ENCODE measurements around the gene MRPL23. TPM values are rescaled to one million over a fixed set of nuclear protein-coding genes. Genes with fewer than 3 reads are reported as not detected.

The MRPL23 gene
- total and polyA plus RNA-seq, 9 of the 15 experiments (the other 6 are each of a cell fraction or from before 2014, with no cell fraction given): 0.44 to 109 (median 37.4) TPM

- H3K27me3 ChIP-seq (ENCODE audit: control insufficient read depth in 2 of 2, insufficient read depth in 2 of 2, low read length in 2 of 2): no peaks in the 10 kb centered on the region
- FAIRE-seq (no peak), DNase-seq (ENCODE audit: extremely low read depth in 1 of 4, low spot score in 3 of 4) (no peak), ATAC-seq (no peak)
- POLR2A ChIA-PET: interaction anchor here (0.5 kb wide), 1 partner anchor 207 kb away, joined by 3 read pairs; no protein-coding TSS in a partner anchor
- in situ Hi-C loops (cut with MboI): no loop called here
- WGBS (ENCODE audit: insufficient coverage, low coverage, missing lambda C conversion rate): no CpG with 5 or more reads among the region's 18 CpGs
- no peak overlapping the region for H2AFZ ChIP-seq (ENCODE audit: low read depth, low read length)
- H3K4me2 ChIP-seq (ENCODE audit: insufficient read depth, low read length): no peak overlapping the region
- intact Hi-C loops (cut with micrococcal nuclease): no loop called here
- H3K4me1 ChIP-seq (replicated peaks in 1 of 2; ENCODE audit: control insufficient read depth in 2 of 2, insufficient read depth in 2 of 2, low read length in 2 of 2): no peaks in the 10 kb centered on the region
- CTCF ChIA-PET (ENCODE audit: low intra/inter-chr PET ratio): interaction anchor here (1.1 kb wide), 1 partner anchor 41 kb away, joined by 3 read pairs; no protein-coding TSS in a partner anchor
- no peaks in the 10 kb centered on the region for H3K9me3 ChIP-seq (replicated peaks; ENCODE audit: control insufficient read depth, insufficient read depth, low read depth, low read length)
- no peak overlapping the region for H3K4me3 ChIP-seq
- no peak overlapping the region for H3K9ac ChIP-seq (ENCODE audit: insufficient read depth in 1 of 2, low read depth in 2 of 2, low read length in 2 of 2)
- H3K9me1 ChIP-seq (ENCODE audit: control insufficient read depth, insufficient read depth, low read length): no peaks in the 10 kb centered on the region
- no peak overlapping the region for H3K27ac ChIP-seq (ENCODE audit: extremely low read depth, low read depth, low read length)
- BruUV-seq (replicated peaks): no TSS peak
- H4K20me1 ChIP-seq (replicated peaks; ENCODE audit: control insufficient read depth, insufficient read depth, low read length): no peaks in the 10 kb centered on the region
- H3K79me2 ChIP-seq (ENCODE audit: control insufficient read depth, insufficient read depth, low read length): no peaks in the 10 kb centered on the region
- no peaks in the 10 kb centered on the region for H3K36me3 ChIP-seq (ENCODE audit: control insufficient read depth, insufficient read depth, low read length)
- TF ChIP-seq L3MBTL2 (IDR thresholded peaks at IDR 0.05) (no peak), POLR2G (IDR thresholded peaks at IDR 0.05; ENCODE audit: low read depth, low read length) (no peak), ZNF384 (IDR thresholded peaks at IDR 0.05; ENCODE audit: low read depth, low read length) (no peak), CHD7 (IDR thresholded peaks at IDR 0.05; ENCODE audit: low read depth, low read length) (no peak), FOXA3 (CRISPR knock-in tag; conservative IDR thresholded peaks at IDR 0.05 in 1 of 2, IDR thresholded peaks at IDR 0.05 in 1 of 2) (no peak), CLOCK (CRISPR knock-in tag; IDR thresholded peaks at IDR 0.05; ENCODE audit: borderline replicate concordance) (no peak), EHMT2 (IDR thresholded peaks at IDR 0.05) (no peak), ZFP1 (CRISPR knock-in tag; IDR thresholded peaks at IDR 0.05) (no peak), NCOA1 (IDR thresholded peaks at IDR 0.05; ENCODE audit: low read depth) (no peak)
Measured at GRCh38 chr11:1958367-1958766, 11.2 kb downstream of the MRPL23 start.

All from K562 (cell line).